ENCODE results near the gene MYO1G.
A peak's percentile ranks its signal among the peaks of the same experiment; 100 is the strongest.
"Not testable (repeated sequence)": the region's sequence is repeated elsewhere in the genome, so short reads cannot be mapped to it uniquely, and the experiment has no call there.

Gene MYO1G

DNA sequence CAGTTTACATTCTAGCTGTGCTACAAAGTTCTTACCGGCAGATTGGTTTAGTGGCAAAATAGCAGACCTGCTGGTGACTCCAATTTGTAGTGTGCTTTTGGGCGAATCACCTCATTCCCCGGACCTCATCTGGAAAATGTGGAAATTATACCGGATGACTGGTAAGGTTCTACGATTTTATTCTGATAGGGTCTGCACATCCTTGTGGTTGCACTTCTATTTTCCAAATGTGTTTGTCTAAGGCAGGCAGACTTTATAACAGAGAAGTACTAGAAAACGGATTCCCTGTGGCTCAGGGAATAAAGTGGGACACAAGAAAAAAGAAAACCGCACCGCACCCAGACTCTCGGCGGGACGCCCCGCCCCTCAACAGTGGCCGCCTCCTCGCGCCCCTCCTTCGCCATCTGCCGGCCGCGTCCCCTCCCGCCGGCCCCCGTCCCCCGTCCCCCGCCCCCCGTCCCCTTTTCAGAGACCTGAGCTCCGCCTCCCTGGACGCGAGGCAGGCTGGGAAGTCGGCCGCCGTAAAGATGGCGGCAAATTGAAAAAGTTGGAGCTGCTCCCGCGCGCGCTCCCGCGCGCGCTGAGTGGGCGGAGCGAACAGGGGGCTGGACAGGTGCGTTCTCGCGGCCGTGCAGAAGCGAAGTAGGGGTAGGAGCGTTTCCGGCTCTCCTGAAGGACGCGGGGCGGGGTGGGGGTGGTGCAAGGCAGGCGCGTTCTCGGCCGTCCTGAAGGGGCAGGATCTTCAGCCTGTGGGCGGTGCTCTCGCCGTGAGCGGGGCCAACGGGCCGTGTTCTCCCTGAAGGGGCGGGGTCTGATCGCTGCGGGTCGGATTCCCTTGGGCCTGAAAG is 20.7 kb upstream of the MYO1G start:
- DNase-seq (ENCODE audit: low spot score): peak; percentile 99

DNA sequence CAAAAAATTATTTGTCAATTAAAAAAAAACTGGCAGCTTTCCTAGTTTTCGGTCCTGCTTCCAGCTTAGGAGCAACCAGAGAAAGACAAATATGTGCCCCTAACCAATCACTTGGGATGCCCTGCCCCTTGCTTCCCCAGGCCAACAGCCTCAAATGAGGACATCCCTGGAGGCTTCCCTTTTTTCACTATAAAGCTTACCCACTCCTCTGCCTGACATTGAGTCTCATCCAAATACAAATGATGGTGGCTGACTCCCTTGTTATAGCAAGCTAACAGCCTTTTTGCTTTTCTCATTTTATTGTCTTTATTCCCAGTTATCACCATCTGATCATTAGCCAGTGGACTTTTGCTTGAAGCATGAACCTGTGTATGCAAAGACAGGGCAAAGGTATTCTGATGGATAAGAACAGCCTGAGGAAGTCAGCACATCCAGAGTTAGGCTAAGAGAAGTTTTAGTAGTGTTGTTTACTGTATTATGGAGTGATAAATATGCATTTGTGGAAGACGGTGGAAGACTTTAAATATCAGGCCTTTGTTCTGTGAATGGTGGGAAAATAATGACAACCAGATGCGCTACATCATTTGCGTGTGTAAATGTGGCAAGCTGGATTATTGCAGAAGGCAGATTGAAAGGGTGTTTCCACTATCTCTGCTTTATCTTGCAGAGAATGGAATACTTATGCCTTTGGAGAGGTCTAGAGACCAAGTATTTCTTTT is 19.5 kb upstream of the MYO1G start:
- no peak for DNase-seq (ENCODE audit: low spot score)

DNA sequence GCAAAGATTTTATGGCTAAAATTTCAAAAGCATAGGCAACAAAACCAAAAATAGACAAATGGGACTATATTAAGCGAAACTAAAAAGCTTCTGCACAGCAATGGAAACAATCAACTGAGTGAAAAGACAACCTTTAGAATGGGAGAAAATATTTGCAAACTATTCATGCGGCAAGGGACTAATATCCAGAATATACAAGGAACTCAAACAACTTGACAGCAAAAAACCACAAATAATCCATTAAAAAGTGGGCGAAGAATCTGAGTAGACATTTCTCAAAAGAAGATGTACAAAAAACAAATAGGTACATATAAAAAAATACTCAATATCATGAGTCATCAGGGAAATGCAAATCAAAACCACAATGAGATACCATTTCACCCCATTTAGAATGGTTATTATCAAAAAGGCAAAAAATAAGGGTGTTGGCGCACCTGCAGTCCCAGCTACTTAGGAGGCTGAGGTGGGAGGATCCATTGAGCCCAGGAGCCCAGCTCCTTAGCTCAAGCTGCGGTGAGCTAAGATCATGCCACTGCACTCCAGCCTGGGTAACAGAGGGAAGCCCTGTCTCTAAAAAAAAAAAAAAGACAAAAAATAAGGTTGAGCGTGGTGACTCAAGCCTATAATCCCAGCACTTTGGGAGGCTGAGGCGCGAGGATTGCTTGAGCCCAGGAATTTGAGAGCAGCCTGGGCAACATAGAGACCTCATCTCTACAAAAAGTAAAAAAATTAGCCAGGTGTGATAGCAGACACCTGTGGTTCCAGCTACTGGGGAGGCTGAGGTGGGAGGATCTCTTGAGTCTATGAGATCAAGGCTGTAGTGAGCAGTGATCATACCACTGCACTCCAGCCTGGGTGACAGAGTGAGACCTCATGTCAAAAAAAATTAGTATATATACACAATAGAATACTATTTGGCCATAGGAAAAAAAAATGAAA is 17.0 kb upstream of the MYO1G start:
- peak; percentile 62 for DNase-seq (ENCODE audit: low spot score)

DNA sequence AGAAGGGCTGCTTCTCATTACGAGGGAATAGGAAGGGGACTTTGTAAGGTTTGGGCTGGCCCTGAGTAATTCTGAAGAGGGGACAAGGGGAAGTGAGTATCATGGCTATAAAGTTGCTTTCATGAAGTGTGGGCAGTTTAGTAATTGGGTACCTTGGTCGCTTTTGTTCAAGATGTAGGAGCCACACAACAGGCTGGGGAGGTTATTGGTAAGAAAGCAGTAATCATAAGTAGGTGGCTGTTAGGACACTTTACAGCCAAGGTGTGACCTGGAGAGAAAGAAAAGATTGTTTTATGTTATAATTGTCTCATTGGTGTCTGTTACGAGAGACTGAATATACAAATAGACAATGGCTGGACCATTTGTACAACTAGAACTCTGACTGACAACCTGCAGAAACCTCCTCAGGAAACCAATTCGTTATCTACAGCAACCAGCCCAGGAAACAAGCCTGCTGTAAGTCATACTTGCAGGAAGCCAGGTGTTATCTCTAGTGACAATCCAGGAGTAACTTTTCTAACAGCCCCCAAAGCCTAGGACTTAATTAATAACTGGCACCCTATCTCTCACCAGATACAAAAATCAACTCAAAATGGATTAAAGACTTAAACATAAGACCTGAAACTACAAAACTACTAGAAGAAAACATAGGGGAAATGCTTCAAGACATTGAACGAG is 16.2 kb upstream of the MYO1G start:
- peak; percentile 44 for DNase-seq (ENCODE audit: low spot score)

DNA sequence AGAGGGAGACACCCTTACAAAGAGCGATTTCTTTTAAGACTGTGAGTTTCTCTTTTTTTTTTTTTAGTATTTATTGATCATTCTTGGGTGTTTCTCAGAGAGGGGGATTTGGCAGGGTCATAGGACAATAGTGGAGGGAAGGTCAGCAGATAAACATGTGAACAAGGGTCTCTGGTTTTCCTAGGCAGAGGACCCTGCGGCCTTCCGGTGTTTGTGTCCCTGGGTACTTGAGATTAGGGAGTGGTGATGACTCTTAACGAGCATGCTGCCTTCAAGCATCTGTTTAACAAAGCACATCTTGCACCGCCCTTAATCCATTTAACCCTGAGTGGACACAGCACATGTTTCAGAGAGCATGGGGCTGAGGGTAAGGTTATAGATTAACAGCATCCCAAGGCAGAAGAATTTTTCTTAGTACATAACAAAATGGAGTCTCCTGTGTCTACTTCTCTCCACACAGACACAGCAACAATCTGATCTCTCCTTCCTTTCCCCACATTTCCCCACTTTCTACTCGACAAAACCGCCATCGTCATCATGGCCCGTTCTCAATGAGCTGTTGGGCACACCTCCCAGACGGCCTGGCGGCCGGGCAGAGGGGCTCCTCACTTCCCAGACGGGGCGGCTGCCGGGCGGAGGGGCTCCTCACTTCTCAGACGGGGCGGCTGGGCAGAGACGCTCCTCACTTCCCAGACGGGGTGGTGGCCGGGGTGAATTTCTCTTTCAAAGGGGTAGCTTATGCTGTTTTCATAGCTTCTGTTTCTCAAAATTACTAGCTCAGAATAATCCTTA is 13.4 kb upstream of the MYO1G start:
- DNase-seq (ENCODE audit: low spot score): not testable (repeated sequence)

DNA sequence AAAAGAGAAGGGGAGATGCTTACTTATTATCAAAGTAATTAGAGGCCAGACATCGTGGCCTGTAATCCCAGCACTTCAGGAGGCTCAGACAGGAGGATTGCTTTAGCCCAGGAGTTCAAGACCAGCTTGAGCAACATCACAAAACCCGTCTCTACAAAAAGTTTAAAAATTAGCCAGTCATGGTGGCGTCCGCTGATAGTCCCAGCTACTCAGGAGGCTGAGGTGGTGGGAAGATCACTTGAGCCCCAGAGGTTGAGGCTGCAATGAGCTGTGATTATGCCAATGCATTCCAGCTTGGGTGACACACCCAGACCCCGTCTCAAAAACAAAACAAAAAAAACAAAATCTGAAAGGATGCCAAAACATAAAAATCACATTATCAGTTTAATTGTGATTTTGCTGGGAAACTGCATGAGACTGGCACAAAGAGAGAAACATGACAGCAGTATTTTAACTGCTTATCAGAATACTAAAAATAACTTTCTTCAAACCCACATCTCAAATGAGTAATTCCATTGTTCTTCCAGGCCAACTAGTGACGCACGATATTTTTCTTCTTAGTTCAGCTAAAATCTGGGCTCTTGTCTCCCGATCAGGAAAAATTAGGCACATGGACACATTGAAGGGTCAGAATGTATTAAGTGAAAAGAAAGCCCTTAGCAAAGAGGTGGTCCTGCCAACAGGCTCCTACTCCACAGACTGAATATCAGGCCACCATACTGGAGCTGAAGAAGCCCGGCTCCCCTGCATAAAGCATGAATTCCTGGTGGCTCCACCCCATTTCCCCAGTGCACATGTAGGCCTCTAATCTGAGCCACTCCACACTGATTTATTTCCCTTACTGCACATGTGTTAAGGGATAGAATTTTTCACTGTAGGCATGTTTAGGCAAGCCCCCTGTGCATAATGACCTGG is 11.6 kb upstream of the MYO1G start:
- DNase-seq (ENCODE audit: low spot score): no peak

GRCh38 chr7:44989132-44989531 is 10.3 kb upstream of the MYO1G start:
- no peak for DNase-seq (ENCODE audit: low spot score)

DNA sequence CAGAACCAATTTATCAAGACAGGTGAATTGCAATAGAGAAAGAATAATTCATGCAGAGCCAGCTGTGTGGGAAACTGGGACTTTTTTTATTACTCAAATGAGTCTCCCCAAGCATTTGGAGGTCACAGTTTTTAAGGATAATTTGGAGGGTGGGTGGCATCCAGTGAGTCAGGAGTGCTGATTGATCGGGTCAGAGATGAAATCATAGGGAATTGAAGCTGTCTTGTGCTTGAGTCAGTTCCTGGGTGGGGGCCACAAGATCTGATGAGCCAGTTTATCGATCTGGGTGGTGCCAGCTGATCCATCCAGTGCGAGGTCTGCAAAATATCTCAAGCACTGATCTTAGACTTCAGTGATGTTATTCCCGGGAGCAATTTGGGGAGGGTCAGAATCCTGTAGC is 9.9 kb upstream of the MYO1G start:
- no peak for DNase-seq (ENCODE audit: low spot score)

DNA sequence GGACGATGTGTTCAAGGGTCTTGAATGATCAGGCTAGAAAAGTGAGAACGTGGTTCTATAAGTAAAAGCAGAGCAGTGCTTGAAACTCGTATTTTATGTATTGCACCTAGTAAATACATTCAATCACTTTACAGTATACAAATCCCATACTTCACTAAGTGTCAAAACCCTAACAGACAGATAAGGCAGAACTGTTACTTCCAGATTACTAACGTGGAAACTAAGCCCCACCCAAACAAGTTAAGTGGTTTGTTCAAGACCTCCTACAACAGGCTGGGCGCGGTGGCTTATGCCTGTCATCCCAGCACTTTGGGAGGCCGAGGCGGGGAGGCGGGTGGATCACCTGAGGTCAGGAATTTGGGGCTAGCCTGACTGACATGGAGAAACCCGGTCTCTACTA is 9.2 kb upstream of the MYO1G start:
- DNase-seq (ENCODE audit: low spot score): no peak

- DNase-seq (ENCODE audit: low spot score): no peak
These were observed 8.6 kb upstream of the MYO1G start for GRCh38 chr7:44987457-44987856.

DNA sequence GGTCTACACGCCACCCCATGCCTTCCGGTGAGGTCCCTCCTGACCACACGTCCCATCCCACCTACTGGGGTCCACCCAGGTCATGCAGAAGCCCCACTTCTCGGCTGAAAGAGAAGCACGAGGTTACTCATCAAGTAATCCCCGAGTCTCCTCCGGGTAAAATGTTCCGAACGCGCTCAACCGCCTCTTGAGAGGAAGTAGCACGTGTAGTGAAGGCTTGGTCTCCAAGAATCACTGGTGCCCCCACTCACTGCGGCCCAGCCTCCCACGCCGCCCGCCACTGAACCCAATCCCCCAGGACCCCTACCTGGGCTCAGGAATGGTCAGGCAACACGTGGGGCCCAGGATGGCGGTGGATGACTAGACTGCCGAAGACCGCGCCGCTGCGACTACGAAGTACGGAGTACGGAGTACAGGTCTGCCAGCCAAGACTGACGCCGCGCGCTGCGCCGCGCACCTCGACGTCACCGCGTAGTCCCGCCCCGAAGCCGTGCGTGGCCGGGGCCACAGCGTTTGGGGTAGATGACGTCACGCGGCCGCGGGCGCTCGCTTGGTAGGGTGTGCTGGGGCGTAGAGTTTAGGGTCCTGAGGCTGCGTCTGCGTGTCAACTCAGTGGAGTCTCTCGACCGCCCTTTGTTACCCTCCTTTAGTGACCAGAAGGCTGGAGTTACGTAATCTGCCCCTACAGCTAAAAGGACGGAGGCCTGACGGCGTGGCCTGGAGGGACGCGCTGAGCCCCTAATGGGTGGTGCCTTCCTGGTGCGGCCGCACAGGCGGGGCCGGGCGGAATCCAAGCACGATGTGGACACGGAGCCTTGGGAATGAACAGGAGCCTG is 7.6 kb upstream of the MYO1G start:
- DNase-seq (ENCODE audit: low spot score): peak; percentile 93

DNA sequence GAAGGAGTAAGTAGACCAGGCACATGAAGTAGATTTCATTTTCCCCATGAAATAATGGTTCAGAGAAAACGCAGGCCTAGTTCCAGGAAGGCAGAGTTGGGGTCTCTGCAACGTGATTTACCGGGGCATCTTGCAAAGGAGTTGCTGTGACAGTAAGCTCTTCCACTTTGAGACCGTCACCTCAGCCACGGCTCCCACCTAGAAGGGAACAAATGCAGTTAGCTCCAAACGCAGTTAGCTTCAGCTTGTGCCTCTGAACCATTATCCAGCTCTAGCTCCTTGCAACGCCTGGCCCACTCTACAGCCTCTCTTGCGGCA is 7.0 kb upstream of the MYO1G start:
- DNase-seq (ENCODE audit: low spot score): no peak

DNA sequence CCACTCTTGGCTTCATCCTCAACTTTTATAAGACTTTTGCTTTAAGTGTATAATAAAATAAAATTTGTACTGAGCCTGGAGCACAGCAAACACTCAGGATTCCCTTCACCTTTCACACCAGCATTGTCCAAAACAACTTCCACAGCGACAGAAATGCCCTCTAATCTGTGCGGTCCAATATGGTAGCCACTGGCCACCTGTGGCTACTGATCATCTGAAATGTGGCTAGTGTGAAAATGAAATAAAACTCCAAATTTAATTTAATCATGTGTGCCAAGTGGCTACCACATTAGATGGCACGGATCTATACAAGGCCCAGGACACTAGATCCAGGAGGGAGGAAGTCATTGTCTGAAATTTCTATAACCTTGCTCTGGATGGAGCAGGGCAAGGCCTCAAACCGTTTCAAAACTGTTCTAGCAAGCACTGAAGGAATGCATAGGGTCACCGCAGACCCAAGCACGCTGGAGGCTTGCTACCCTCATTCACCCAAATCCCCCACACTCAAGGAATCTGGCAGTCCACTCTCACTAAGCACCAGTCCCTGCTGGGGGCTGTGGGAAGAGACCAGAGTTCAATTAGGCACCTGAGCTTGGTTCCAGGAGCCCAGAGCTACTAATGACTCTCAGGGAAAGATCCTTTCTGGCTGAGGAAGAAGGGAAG is 6.3 kb upstream of the MYO1G start:
- no peak for DNase-seq (ENCODE audit: low spot score)

DNA sequence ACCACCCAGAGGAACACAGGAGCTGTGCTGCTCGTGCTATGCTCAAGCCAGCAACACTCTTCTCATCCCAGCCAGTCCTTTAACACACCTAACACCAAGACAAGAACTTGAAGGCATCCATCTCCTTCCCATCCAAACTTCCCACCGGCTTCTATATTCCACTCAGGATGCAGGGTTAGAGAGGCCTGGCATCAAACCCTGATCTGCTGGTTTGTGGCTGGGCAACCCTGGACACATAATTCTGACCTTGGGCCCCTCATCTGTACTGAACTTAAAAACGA is 5.6 kb upstream of the MYO1G start:
- no peak for DNase-seq (ENCODE audit: low spot score)

DNA sequence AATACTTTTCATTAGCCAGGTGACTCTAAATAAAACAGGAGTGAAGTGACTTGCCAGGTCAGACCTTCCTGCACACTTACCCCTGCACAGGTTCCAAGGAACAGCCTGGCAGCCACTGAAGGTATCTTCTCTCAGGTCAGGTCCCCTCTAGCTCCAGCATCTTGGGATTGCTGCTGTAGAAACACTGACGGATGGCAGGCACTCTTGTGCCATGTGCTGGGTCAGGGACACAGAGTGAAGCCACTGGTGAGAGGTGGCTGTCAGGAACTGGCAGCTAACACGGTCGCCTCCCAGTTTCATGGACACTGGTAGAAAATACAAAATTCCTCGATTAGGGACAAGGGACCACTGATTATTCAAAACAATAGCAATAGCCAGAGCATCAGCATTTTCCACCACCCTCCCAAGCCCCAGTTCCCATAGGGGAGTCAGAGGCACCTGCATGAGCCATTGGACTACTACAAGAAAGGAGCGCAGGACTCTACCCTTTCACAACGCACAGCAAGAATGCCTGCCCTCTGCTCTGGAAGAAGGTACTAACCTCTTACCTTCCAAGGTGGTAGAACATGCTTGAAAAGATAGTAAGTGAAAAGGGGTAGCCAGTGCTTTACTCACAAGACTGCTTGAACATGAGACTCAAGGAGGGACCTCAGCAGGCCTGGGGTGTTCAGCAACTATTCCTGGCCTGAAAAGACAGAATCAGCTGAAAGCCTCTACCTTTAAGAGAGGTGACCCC is 5.1 kb upstream of the MYO1G start:
- no peak for DNase-seq (ENCODE audit: low spot score)

GRCh38 chr7:44982970-44983369 is 4.2 kb upstream of the MYO1G start:
- no peak for DNase-seq (ENCODE audit: low spot score)

- DNase-seq (ENCODE audit: low spot score): no peak
These were observed 3.7 kb upstream of the MYO1G start for GRCh38 chr7:44982535-44982923.

DNA sequence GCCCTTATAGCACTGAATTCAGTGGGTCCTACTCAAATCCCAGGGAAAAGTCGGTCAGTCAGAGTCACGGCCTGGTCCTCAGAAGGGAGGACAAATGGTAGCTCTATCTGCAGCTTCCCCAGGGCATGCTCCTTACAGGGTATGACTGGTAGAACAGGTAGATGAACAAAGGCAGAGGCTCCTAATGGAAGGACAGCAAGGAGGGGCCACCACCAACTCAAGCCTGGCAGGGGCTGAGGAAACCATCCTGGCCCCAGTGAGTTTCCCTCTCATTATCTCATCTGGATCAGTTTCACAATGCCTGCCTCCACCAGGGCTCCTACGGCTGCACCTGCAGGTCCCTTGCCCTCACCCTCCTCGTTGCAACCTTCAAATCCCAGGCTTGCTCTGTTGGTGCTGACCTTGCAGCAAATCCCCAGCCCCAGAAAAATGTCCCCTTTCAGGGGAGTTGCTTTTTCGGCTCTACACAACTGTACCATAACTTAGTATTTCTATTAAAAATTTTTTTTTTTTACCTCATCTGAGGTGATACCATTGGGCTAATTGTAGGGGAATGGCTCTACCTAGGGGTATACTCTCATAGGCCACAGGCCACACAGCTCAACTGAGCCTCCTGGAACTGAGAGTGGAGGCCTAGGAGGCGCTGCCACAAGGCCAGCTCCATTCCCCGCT is 2.4 kb upstream of the MYO1G start:
- DNase-seq (ENCODE audit: low spot score): no peak
